ENCODE measurements around the gene UGP2.
A peak's percentile ranks its signal among the peaks of the same experiment; 100 is the strongest.

Gene UGP2

DNA sequence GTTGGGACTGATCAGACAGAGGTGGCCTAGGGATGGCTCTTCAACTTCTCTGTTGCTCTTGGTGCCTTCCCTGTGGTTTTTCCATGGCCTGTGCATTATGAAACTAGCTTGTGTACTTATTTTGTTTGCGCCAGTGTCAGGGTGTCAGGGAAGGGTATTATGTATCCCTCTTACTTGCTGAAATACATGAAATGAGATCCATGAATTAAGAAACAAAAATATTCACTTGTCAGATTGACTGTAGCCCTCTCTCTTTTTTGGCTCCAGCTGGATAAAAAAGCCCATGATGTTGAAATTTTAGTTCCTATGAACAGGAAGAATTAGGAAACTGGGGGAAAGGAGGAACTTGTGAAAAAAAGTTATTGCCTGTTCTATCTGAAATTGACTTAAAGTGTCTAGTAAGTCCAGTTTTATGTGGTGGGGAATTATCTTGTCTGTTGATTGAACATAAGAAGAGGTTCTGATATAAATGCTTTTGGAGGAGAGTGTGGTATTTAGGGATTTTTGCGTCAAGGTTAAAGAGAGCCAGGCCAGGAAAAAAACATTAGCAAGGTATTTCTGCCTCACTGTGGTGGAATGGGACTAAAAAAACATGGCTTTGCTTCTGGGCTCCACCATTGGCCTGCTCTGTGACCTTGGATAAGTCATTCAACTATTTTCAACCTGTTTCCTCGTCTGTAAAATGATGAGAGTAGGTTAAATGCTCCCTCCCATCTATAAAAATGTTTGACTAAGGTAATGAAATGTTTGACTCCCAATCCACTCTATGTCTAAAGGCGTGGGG, 12.0 kb downstream of the UGP2 start:
- TF ChIP-seq, protein P1, sequence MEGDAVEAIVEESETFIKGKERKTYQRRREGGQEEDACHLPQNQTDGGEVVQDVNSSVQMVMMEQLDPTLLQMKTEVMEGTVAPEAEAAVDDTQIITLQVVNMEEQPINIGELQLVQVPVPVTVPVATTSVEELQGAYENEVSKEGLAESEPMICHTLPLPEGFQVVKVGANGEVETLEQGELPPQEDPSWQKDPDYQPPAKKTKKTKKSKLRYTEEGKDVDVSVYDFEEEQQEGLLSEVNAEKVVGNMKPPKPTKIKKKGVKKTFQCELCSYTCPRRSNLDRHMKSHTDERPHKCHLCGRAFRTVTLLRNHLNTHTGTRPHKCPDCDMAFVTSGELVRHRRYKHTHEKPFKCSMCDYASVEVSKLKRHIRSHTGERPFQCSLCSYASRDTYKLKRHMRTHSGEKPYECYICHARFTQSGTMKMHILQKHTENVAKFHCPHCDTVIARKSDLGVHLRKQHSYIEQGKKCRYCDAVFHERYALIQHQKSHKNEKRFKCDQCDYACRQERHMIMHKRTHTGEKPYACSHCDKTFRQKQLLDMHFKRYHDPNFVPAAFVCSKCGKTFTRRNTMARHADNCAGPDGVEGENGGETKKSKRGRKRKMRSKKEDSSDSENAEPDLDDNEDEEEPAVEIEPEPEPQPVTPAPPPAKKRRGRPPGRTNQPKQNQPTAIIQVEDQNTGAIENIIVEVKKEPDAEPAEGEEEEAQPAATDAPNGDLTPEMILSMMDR (IDR thresholded peaks at IDR 0.05): no peak
- no peak for DNase-seq (ENCODE audit: low spot score)
- Histone ChIP-seq H3K27ac (peak overlapping the region; percentile 7 to 30), H3K4me3 (no peak overlapping the region)

DNA sequence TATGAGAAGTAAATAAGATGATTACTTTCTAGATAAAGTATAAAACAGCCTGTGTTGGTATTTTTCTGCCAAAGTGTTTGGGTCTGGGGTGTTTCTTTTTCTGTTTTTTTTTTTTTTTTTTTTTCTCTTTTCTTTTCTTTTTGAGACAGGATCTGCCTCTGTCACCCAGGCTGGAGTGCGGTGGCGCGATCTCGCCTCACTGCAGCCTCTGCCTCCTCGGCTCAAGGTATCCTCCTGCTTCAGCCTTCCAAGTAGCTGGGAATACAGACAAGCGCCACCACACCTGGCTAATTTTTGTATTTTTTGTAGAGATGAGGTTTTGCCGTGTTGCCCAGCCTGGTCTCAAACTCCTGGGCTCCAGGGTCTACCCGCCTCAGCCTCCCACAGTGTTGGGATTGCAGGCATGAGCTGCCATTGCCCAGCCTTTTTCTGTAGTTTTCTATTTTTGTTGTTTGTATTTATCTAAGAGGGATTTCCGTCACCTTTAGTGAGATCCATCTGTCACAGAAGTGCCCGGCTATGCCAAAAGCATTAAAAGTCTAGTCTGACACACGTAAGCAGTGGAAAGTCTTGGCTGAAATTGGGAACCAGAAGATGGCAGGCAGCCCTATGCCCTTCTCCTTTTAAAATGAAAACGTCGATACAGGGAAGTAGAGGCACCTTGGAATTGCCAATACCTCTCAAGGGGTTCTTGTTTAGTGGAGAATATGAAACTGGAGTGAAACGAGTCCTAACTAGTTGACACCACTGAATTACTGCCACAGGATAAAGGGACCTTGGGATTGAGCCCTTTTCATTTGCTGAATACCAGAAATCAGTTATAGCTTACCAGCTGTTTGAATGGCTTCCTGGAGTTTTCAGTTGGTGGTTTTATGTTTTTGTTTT, 14.0 kb downstream of the UGP2 start:
- no peak overlapping the region for H3K4me3 ChIP-seq
- no peak for DNase-seq (ENCODE audit: low spot score)
- H3K27ac ChIP-seq: no peak overlapping the region
- TF ChIP-seq, protein P1 (IDR thresholded peaks at IDR 0.05): no peak

DNA sequence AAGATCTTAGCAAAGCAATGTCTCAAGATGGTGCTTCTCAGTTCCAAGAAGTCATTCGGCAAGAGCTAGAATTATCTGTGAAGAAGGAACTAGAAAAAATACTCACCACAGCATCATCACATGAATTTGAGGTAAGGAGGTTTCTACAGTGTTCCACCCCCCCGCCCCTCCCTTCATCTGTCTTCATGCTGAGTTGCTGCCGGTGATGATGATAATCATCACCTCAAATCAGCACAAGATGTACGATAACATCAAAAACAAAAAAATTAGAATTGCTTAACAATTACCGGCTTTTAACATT, 14.6 kb downstream of the UGP2 start:
- Histone ChIP-seq H3K4me3 (no peak overlapping the region), H3K27ac (no peak overlapping the region)
- no peak for DNase-seq (ENCODE audit: low spot score)
- TF ChIP-seq, protein P1 (IDR thresholded peaks at IDR 0.05): no peak

DNA sequence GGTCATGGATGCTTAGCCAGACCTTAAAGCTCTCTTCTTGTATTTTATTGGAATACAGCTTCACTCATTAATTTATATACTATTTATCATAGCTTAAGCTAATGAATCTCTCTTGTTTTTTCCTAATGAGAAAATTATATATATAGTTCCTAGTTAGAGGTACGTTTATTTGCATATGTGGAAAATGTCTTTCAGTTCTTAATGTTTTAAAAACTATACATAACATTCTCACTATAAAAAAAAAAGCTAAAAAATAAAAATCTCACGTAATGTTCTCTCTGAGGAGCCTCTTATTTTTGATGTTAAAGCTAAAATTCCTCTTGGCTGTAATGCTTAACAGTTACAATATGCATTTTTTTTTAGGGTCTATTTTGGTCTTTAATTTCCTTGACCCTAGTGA, 16.6 kb downstream of the UGP2 start:
- DNase-seq (ENCODE audit: low spot score): no peak

DNA sequence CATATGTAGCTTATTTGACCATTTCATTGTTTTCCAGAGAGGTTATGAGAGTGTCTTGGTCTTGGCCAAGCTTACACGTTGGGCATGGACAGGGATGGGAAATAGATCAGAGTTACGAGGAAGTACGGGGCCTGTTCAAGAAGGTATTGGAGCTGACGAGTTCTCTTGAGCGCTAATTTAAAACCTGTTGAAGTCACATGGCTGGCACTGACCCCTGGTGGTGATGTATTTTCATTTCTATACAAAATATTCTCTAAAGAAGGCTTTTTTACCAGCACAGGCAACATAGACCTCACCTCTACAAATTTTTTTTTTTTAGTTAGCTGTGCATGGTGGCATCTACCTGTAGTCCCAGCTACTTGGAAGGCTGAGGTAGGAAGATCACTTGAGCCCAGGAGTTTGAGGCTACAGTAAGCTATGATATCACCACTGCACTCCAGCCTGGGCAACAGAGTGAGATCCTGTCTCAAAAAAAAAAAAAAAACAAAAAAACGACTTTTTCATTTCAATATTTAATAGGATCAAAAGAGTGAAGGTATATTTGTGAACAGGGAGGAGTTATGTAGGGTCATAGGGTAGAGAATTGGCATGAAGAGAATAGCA, 19.6 kb downstream of the UGP2 start:
- DNase-seq (ENCODE audit: low spot score): no peak
- Histone ChIP-seq H3K27ac (no peak overlapping the region), H3K4me3 (no peak overlapping the region)
- TF ChIP-seq, protein P1 (IDR thresholded peaks at IDR 0.05): peak; percentile 31

More for the DNA sequence above, 16.6 kb downstream of the UGP2 start:
- TF ChIP-seq, protein P1 (IDR thresholded peaks at IDR 0.05): no peak
- Histone ChIP-seq H3K4me3 (no peak overlapping the region), H3K27ac (no peak overlapping the region)

DNA sequence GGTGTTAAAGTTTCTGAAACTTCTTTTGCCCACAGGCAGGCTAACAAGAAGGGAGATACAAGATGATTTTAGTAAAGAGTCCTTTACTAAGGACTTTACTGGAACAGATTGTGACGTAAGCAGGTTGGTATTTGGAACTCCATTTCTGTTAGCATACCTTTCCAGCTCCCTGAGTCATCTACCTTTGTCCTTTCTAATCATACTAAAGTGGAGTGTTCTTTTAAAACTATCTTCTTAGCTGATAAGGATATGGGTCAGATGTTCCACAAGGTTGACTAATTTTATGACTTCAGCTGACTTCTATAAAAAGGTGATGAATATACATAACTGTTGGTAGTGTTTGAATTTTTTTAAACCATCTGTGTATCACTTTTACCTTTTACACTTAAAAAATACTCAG, 21.1 kb downstream of the UGP2 start:
- no peak for DNase-seq (ENCODE audit: low spot score)
- Histone ChIP-seq H3K27ac (no peak overlapping the region), H3K4me3 (no peak overlapping the region)
- TF ChIP-seq, protein P1 (IDR thresholded peaks at IDR 0.05): no peak

Measured in coronary artery (tissue), 2 donors.